SK-N-SH (cell line): ENCODE measurements around the gene RPS5. TPM values are rescaled to one million over a fixed set of nuclear protein-coding genes. Genes with fewer than 3 reads are reported as not detected.

Source experiments
- CTCF ChIA-PET: fragments of 300-600, 350-600 bp; formaldehyde crosslinking; extraction: SDS; loops from one replicate; lab custom pipeline; 2021; lab: Yijun Ruan, JAX
- POLR2A ChIA-PET: fragments of 350-600 bp; sonication (Branson Sonifier 250); formaldehyde crosslinking; extraction: SDS; loops from one replicate; lab custom pipeline; 2020; ENCODE audit warnings: antibody characterized with exemption, inconsistent platforms; lab: Yijun Ruan, JAX
- DNase-seq: peaks from one replicate; pipeline ENCODE4 v3.0.0; 2012
- H2AFZ ChIP-seq: fragments of 200-600 bp; sonication (generic); 2 replicates; pipeline ENCODE4 v1.8.1; 2016; ENCODE audit warnings: antibody characterized with exemption, mild to moderate bottlenecking, low read depth
- H3F3A ChIP-seq: fragments of 200-600 bp; sonication (generic); replicated peaks from 2 replicates; pipeline ENCODE3; 2016; ENCODE audit warnings: antibody characterized with exemption, mild to moderate bottlenecking; ENCODE audit not compliant: insufficient read depth
- H3K27ac ChIP-seq, 2 experiments: fragments of 200-500 bp in 1 of 2; fragments of 200-600 bp in 1 of 2; sonication (Bioruptor generic) in 1 of 2; sonication (generic), shearing (Covaris generic) in 1 of 2; 2 replicates each; pipeline versions ENCODE4 v1.5.1 to v1.6.1; 2014 to 2016; ENCODE audit warnings: low read depth in 2 of 2, inconsistent platforms in 1 of 2, low read length in 1 of 2, mild to moderate bottlenecking in 1 of 2, mixed read lengths in 1 of 2
- H3K27me3 ChIP-seq: fragments of 200-600 bp; sonication (generic), shearing (Covaris generic); 2 replicates; pipeline ENCODE4 v1.6.1; 2016; ENCODE audit warnings: mixed run types; ENCODE audit not compliant: insufficient read depth
- H3K36me3 ChIP-seq, 2 experiments: fragments of 200-500 bp in 1 of 2; fragments of 200-600 bp in 1 of 2; sonication (Bioruptor generic) in 1 of 2; sonication (generic) in 1 of 2; replicated peaks in 1 of 2; 2 replicates each; pipeline versions ENCODE3 to v1.5.1; 2014 to 2016; ENCODE audit warnings: low read length in 1 of 2, mild to moderate bottlenecking in 1 of 2; ENCODE audit not compliant: insufficient read depth in 2 of 2, control insufficient read depth in 1 of 2
- H3K4me1 ChIP-seq, 2 experiments: fragments of 200-500 bp in 1 of 2; fragments of 200-600 bp in 1 of 2; sonication (Bioruptor generic) in 1 of 2; sonication (generic), shearing (Covaris generic) in 1 of 2; 2 replicates each; pipeline versions ENCODE4 v1.5.1 to v1.6.1; 2014 to 2016; ENCODE audit warnings: low read depth in 1 of 2, low read length in 1 of 2, mixed run types in 1 of 2; ENCODE audit not compliant: insufficient read depth in 2 of 2, control insufficient read depth in 1 of 2
- H3K4me2 ChIP-seq: fragments of 200-600 bp; sonication (generic), shearing (Covaris generic); 2 replicates; pipeline ENCODE4 v1.6.1; 2017; ENCODE audit warnings: mixed run types
- H3K4me3 ChIP-seq, 2 experiments: fragments of 200-500 bp in 1 of 2; fragments of 200-600 bp in 1 of 2; sonication (Bioruptor generic) in 1 of 2; sonication (generic), shearing (Covaris generic) in 1 of 2; 2 replicates each; pipeline versions ENCODE4 v1.5.1 to v1.8.1; 2014 to 2016; ENCODE audit warnings: low read depth in 2 of 2, inconsistent platforms in 1 of 2, low read length in 1 of 2, mild to moderate bottlenecking in 1 of 2, mixed read lengths in 1 of 2, moderate library complexity in 1 of 2
- H3K79me2 ChIP-seq: fragments of 200-600 bp; sonication (generic); 2 replicates; pipeline ENCODE4 v1.8.1; 2017; ENCODE audit warnings: mild to moderate bottlenecking; ENCODE audit not compliant: insufficient read depth
- H3K9ac ChIP-seq: fragments of 200-600 bp; sonication (generic); 2 replicates; pipeline ENCODE4 v1.6.1; 2017; ENCODE audit warnings: mixed run types
- H3K9me2 ChIP-seq: fragments of 200-600 bp; sonication (generic); 2 replicates; pipeline ENCODE4 v1.6.1; 2017; ENCODE audit warnings: mixed run types
- H3K9me3 ChIP-seq: fragments of 200-600 bp; sonication (generic); 2 replicates; pipeline ENCODE4 v1.6.1; 2017; ENCODE audit warnings: mixed run types, mild to moderate bottlenecking, moderate library complexity
- H4K20me1 ChIP-seq: fragments of 200-600 bp; sonication (generic); 2 replicates; pipeline ENCODE4 v1.6.1; 2017; ENCODE audit warnings: mild to moderate bottlenecking, mixed run types; ENCODE audit not compliant: insufficient read depth
- ELF1 ChIP-seq: IDR thresholded peaks from 2 replicates; pipeline ENCODE4 v1.4.0; 2012
- EP300 ChIP-seq, 2 experiments: IDR thresholded peaks; 2 replicates each; pipeline versions ENCODE4 v1.4.0 to v1.6.1; 2012; ENCODE audit warnings: borderline replicate concordance in 1 of 2, low read depth in 1 of 2, low read length in 1 of 2
- GATA2 ChIP-seq: sonication (generic); formaldehyde crosslinking; IDR thresholded peaks from 2 replicates; pipeline ENCODE4 v1.5.0; 2020; ENCODE audit warnings: mild to moderate bottlenecking, missing genetic modification reagents
- WGBS: methylation state at CpG from one replicate; pipeline ENCODE4 v1.1.6; 2017; ENCODE audit warnings: low lambda C conversion rate; 5-methylcytosine and 5-hydroxymethylcytosine counted together
- polyA plus RNA-seq, 3 experiments: library from polyadenylated mRNA; depleted of rRNA; stranded (reverse); fragments of >200 nt; gene quantifications; 2 replicates each; pipeline ENCODE4 v1.2.3, GENCODE V29; 2012
- TF ChIP-seq, protein P1 (sequence below): IDR thresholded peaks from 2 replicates; pipeline ENCODE4 v1.4.0; 2012; ENCODE audit warnings: low read depth, borderline replicate concordance
- TF ChIP-seq, protein P2 (sequence below): IDR thresholded peaks from 2 replicates; pipeline ENCODE4 v1.4.0; 2012; ENCODE audit warnings: low read depth, borderline replicate concordance
- TF ChIP-seq, protein P3 (sequence below): IDR thresholded peaks from 2 replicates; pipeline ENCODE4; 2012
- TF ChIP-seq, protein P4 (sequence below): IDR thresholded peaks from 2 replicates; pipeline ENCODE4 v1.6.1; 2012; ENCODE audit warnings: mild to moderate bottlenecking, low read depth, low read length, moderate library complexity

RPS5 gene
- polyA plus RNA-seq, 1 of the 3 experiments (the other 2 are of a cell fraction): 4,334 TPM

DNA sequence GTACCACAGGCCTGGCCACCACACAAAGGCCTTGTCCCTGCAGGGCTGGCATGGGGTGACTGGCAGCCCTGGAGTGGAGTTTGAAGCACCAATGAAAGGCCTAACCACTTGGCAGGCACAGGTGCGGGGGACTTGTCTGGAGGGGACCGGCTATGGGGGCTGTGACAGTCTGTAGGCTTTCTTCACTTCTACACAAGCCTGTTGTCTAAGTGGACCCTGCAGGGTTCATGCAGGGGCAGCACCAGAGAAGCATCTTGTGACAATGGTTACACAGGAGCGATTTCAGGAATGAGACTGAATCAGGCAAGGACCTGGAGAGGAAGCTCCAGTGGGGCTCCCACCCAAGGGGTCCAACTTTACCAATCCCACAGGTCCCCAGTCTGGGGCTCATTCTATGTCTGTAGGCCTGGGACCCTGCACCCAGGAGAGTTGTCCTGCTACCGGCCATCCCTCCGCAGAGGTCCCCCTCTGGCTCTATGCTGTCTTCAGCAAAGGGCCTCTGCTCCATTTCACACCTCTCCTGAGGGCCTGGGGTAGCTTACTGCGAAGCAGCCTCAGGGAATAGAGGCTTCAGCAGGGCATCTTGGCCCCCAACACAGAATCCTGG, 4.0 kb upstream of the RPS5 start (continued):
- TF ChIP-seq, protein P1, sequence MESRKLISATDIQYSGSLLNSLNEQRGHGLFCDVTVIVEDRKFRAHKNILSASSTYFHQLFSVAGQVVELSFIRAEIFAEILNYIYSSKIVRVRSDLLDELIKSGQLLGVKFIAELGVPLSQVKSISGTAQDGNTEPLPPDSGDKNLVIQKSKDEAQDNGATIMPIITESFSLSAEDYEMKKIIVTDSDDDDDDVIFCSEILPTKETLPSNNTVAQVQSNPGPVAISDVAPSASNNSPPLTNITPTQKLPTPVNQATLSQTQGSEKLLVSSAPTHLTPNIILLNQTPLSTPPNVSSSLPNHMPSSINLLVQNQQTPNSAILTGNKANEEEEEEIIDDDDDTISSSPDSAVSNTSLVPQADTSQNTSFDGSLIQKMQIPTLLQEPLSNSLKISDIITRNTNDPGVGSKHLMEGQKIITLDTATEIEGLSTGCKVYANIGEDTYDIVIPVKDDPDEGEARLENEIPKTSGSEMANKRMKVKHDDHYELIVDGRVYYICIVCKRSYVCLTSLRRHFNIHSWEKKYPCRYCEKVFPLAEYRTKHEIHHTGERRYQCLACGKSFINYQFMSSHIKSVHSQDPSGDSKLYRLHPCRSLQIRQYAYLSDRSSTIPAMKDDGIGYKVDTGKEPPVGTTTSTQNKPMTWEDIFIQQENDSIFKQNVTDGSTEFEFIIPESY: no peak
- TF ChIP-seq ELF1 (no peak), EP300 (IDR thresholded peaks at IDR 0.05; ENCODE audit: borderline replicate concordance in 1 of 2, low read depth in 1 of 2, low read length in 1 of 2) (no peak)
- TF ChIP-seq, protein P2, sequence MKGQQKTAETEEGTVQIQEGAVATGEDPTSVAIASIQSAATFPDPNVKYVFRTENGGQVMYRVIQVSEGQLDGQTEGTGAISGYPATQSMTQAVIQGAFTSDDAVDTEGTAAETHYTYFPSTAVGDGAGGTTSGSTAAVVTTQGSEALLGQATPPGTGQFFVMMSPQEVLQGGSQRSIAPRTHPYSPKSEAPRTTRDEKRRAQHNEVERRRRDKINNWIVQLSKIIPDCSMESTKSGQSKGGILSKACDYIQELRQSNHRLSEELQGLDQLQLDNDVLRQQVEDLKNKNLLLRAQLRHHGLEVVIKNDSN: no peak

DNA sequence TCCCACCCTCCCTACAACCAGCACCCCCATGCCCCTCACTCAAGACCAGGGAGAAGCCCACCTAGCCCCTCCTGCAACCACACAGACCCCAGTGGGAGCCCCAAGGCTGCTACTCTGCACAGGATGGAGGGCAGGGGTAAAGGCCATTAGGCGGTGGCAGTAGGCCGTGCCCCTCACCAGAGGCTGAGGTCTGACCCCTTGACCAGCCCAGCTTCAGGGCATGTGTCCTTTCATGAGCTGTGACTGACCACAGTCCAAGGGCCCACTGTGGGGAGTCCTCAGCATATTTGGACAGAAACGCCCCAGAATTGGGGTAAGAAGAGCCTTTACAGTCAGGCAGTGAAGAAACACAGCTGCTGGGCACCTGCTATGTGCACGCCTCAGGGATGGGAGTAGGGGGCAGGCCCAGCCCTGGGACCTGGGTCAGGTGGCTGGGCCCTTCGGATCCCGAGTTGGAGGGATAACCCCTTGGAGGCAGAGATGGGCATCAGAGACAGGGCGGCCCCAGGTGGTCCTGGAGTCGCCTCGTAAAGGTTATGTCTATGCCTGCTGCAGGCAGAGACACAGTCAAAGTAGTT, 1.7 kb upstream of the RPS5 start:
- peak overlapping the region; percentile 95 to 99; a peak in 3 of 4 replicates for H3K27ac ChIP-seq

More for the DNA sequence above, 1.7 kb upstream of the RPS5 start:
- H3K9ac ChIP-seq: no peak overlapping the region
- H3K4me1 ChIP-seq: peaks cover 21 to 31% of the 10 kb centered on the region in 2 experiments; a peak in 3 of 4 replicates
- peak overlapping the region in 1 of 2 experiments; percentile 87; a peak in 3 of 4 replicates for H3K4me3 ChIP-seq
- no peak overlapping the region for H2AFZ ChIP-seq
- H3K9me3 ChIP-seq: no peaks in the 10 kb centered on the region
- peaks cover 17% of the 10 kb centered on the region for H4K20me1 ChIP-seq
- H3K27me3 ChIP-seq: no peaks in the 10 kb centered on the region
- peaks cover 8% of the 10 kb centered on the region for H3F3A ChIP-seq
- peaks cover 61% of the 10 kb centered on the region for H3K79me2 ChIP-seq
- no peaks in the 10 kb centered on the region for H3K9me2 ChIP-seq
- POLR2A ChIA-PET: interaction anchor here (2.1 kb wide), 1 partner anchor 23 kb away, joined by 6 read pairs; the partner anchor contains the start of gene ZNF497
- peak overlapping the region; percentile 85 for H3K4me2 ChIP-seq
- no peak for DNase-seq
- peaks cover 14 to 22% of the 10 kb centered on the region in 2 experiments for H3K36me3 ChIP-seq
- TF ChIP-seq, protein P3, sequence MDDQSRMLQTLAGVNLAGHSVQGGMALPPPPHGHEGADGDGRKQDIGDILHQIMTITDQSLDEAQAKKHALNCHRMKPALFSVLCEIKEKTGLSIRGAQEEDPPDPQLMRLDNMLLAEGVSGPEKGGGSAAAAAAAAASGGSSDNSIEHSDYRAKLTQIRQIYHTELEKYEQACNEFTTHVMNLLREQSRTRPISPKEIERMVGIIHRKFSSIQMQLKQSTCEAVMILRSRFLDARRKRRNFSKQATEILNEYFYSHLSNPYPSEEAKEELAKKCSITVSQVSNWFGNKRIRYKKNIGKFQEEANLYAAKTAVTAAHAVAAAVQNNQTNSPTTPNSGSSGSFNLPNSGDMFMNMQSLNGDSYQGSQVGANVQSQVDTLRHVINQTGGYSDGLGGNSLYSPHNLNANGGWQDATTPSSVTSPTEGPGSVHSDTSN: no peak
- TF ChIP-seq, protein P4, sequence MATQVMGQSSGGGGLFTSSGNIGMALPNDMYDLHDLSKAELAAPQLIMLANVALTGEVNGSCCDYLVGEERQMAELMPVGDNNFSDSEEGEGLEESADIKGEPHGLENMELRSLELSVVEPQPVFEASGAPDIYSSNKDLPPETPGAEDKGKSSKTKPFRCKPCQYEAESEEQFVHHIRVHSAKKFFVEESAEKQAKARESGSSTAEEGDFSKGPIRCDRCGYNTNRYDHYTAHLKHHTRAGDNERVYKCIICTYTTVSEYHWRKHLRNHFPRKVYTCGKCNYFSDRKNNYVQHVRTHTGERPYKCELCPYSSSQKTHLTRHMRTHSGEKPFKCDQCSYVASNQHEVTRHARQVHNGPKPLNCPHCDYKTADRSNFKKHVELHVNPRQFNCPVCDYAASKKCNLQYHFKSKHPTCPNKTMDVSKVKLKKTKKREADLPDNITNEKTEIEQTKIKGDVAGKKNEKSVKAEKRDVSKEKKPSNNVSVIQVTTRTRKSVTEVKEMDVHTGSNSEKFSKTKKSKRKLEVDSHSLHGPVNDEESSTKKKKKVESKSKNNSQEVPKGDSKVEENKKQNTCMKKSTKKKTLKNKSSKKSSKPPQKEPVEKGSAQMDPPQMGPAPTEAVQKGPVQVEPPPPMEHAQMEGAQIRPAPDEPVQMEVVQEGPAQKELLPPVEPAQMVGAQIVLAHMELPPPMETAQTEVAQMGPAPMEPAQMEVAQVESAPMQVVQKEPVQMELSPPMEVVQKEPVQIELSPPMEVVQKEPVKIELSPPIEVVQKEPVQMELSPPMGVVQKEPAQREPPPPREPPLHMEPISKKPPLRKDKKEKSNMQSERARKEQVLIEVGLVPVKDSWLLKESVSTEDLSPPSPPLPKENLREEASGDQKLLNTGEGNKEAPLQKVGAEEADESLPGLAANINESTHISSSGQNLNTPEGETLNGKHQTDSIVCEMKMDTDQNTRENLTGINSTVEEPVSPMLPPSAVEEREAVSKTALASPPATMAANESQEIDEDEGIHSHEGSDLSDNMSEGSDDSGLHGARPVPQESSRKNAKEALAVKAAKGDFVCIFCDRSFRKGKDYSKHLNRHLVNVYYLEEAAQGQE: no peak
- no peak for TF ChIP-seq GATA2
- CTCF ChIA-PET: no interaction called here
- 83% methylated on average over 6 of the region's 9 CpGs for WGBS
